ENCODE results near the gene IFI6. TPM values are rescaled to one million over a fixed set of nuclear protein-coding genes. Genes with fewer than 3 reads are reported as not detected.

The IFI6 gene
- total RNA-seq, 1 experiment from 2014 or later: 19.4 TPM

GRCh38 chr1:27658951-27659496 lies 13.0 kb downstream of the IFI6 start:
- no peak for TF ChIP-seq CTCF (conservative IDR thresholded peaks at IDR 0.05; ENCODE audit: low read depth, low read length)
- no peak for DNase-seq (ENCODE audit: low spot score)
- Histone ChIP-seq H3K36me3 (ENCODE audit: insufficient read depth, low read length, poor library complexity, severe bottlenecking) (no peaks in the 10 kb centered on the region), H3K27me3 (replicated peaks; ENCODE audit: insufficient read depth, low read depth, low read length, poor library complexity) (no peaks in the 10 kb centered on the region), H3K27ac (ENCODE audit: low read depth, low read length, poor library complexity, severe bottlenecking) (no peak overlapping the region), H3K4me1 (ENCODE audit: insufficient read depth, low read length, poor library complexity, severe bottlenecking) (peaks cover 3% of the 10 kb centered on the region), H3K4me3 (ENCODE audit: low read depth, low read length, poor library complexity, severe bottlenecking) (peak overlapping the region; percentile 46), H3K9me3 (ENCODE audit: low read depth, low read length, poor library complexity, severe bottlenecking) (no peaks in the 10 kb centered on the region)
- BruUV-seq (replicated peaks): no TSS peak
- POLR2A ChIA-PET (ENCODE audit: low non-redundant PET): no interaction called here
- CTCF ChIA-PET: interaction anchor here (0.6 to 1.6 kb wide), 2 partner anchors 10 to 52 kb away, joined by 5 read pairs; no protein-coding TSS in a partner anchor
- intact Hi-C loops (cut with micrococcal nuclease; ENCODE audit: unreplicated experiment): no loop called here

GRCh38 chr1:27656157-27656893 lies 15.7 kb downstream of the IFI6 start:
- POLR2A ChIA-PET (ENCODE audit: low non-redundant PET): no interaction called here
- CTCF ChIA-PET: no interaction called here
- intact Hi-C loops (cut with micrococcal nuclease; ENCODE audit: unreplicated experiment): no loop called here
- TF ChIP-seq EZH2 (IDR thresholded peaks at IDR 0.05; ENCODE audit: borderline replicate concordance, low read depth, low read length, poor library complexity, severe bottlenecking) (no peak), CTCF (conservative IDR thresholded peaks at IDR 0.05; ENCODE audit: low read depth, low read length) (no peak)
- no peaks in the 10 kb centered on the region for H3K36me3 ChIP-seq (ENCODE audit: insufficient read depth, low read length, poor library complexity, severe bottlenecking)
- no TSS peak for BruUV-seq (replicated peaks)
- no peak overlapping the region for H3K4me3 ChIP-seq (ENCODE audit: low read depth, low read length, poor library complexity, severe bottlenecking)
- no peaks in the 10 kb centered on the region for H3K27me3 ChIP-seq (replicated peaks; ENCODE audit: insufficient read depth, low read depth, low read length, poor library complexity)
- peak; percentile 57 for DNase-seq (ENCODE audit: low spot score)
- no peak overlapping the region for H3K27ac ChIP-seq (ENCODE audit: low read depth, low read length, poor library complexity, severe bottlenecking)
- H3K4me1 ChIP-seq (ENCODE audit: insufficient read depth, low read length, poor library complexity, severe bottlenecking): no peaks in the 10 kb centered on the region
- no peaks in the 10 kb centered on the region for H3K9me3 ChIP-seq (ENCODE audit: low read depth, low read length, poor library complexity, severe bottlenecking)

GRCh38 chr1:27655151-27655937 lies 16.6 kb downstream of the IFI6 start:
- no TSS peak for BruUV-seq (replicated peaks)
- intact Hi-C loops (cut with micrococcal nuclease; ENCODE audit: unreplicated experiment): no loop called here
- Histone ChIP-seq H3K9me3 (ENCODE audit: low read depth, low read length, poor library complexity, severe bottlenecking) (no peaks in the 10 kb centered on the region), H3K4me3 (ENCODE audit: low read depth, low read length, poor library complexity, severe bottlenecking) (no peak overlapping the region), H3K27me3 (replicated peaks; ENCODE audit: insufficient read depth, low read depth, low read length, poor library complexity) (no peaks in the 10 kb centered on the region), H3K27ac (ENCODE audit: low read depth, low read length, poor library complexity, severe bottlenecking) (no peak overlapping the region), H3K36me3 (ENCODE audit: insufficient read depth, low read length, poor library complexity, severe bottlenecking) (no peaks in the 10 kb centered on the region), H3K4me1 (ENCODE audit: insufficient read depth, low read length, poor library complexity, severe bottlenecking) (peaks cover 9% of the 10 kb centered on the region)
- DNase-seq (ENCODE audit: low spot score): no peak
- no peak for TF ChIP-seq EZH2 (IDR thresholded peaks at IDR 0.05; ENCODE audit: borderline replicate concordance, low read depth, low read length, poor library complexity, severe bottlenecking)
- TF ChIP-seq CTCF (conservative IDR thresholded peaks at IDR 0.05; ENCODE audit: low read depth, low read length): no peak
- CTCF ChIA-PET: interaction anchor here (0.6 kb wide), 1 partner anchor 867 kb away, joined by 3 read pairs; no protein-coding TSS in a partner anchor
- POLR2A ChIA-PET (ENCODE audit: low non-redundant PET): no interaction called here
